Smooth muscle cell (in vitro differentiated cells): ENCODE data around the gene TUBA1C. TPM values are rescaled to one million over a fixed set of nuclear protein-coding genes. Genes with fewer than 3 reads are reported as not detected.
A peak's percentile ranks its signal among the peaks of the same experiment; 100 is the strongest.

Experiments used
- DNase-seq: peaks from one replicate; lab custom pipeline; 2025; ENCODE audit not compliant: unreplicated experiment; lab: John Stamatoyannopoulos, UW
- H2AFZ ChIP-seq: fragments of 200-600 bp; sonication (generic); 2 replicates; pipeline ENCODE4 v1.6.0; 2016; ENCODE audit warnings: antibody characterized with exemption, low read depth, mild to moderate bottlenecking
- H3F3A ChIP-seq: fragments of 200-600 bp; sonication (generic); 2 replicates; pipeline ENCODE4 v1.6.0; 2017; ENCODE audit warnings: antibody characterized with exemption, low read depth
- H3K27ac ChIP-seq: fragments of 200-600 bp; sonication (generic); 2 replicates; pipeline ENCODE4 v1.5.1; 2016; ENCODE audit warnings: low read depth, mild to moderate bottlenecking
- H3K27me3 ChIP-seq: fragments of 200-600 bp; sonication (generic); 2 replicates; pipeline ENCODE4 v1.6.1; 2016; ENCODE audit warnings: low read depth, mild to moderate bottlenecking
- H3K36me3 ChIP-seq: fragments of 200-600 bp; sonication (generic); 2 replicates; pipeline ENCODE4 v1.5.1; 2016; ENCODE audit warnings: low read depth
- H3K4me1 ChIP-seq: fragments of 200-600 bp; sonication (generic); 2 replicates; pipeline ENCODE4 v1.5.1; 2016; ENCODE audit warnings: low read depth
- H3K4me2 ChIP-seq: fragments of 200-600 bp; sonication (generic); 2 replicates; pipeline ENCODE4 v1.6.0; 2016; ENCODE audit warnings: mild to moderate bottlenecking
- H3K4me3 ChIP-seq: fragments of 200-600 bp; sonication (generic); 2 replicates; pipeline ENCODE4 v1.5.1; 2016; ENCODE audit warnings: mild to moderate bottlenecking
- H3K79me2 ChIP-seq: fragments of 200-600 bp; sonication (generic); 2 replicates; pipeline ENCODE4 v1.6.0; 2016; ENCODE audit warnings: low read depth, mild to moderate bottlenecking
- H3K9ac ChIP-seq: fragments of 200-600 bp; sonication (generic); 2 replicates; pipeline ENCODE4 v1.6.0; 2016; ENCODE audit warnings: low read depth
- H3K9me3 ChIP-seq: fragments of 200-600 bp; sonication (generic); replicated peaks from 2 replicates; pipeline ENCODE4 v1.5.1; 2016; ENCODE audit warnings: low read depth
- H4K20me1 ChIP-seq: fragments of 200-600 bp; sonication (generic); 2 replicates; pipeline ENCODE4 v1.6.0; 2016; ENCODE audit warnings: low read depth
- WGBS: methylation state at CpG from one replicate; pipeline ENCODE4 v1.1.7; 2016; ENCODE audit warnings: low lambda C conversion rate; 5-methylcytosine and 5-hydroxymethylcytosine counted together
- polyA plus RNA-seq: library from polyadenylated mRNA; unstranded; fragments of >200 nt; fragmentation: Nextera tagmentation; extraction: Ambion mirVana; gene quantifications from 2 replicates; pipeline ENCODE4 v1.2.1, GENCODE V29; 2016
- total RNA-seq: library from RNA; depleted of rRNA; stranded (reverse); fragments of >200 nt; gene quantifications from 2 replicates; pipeline ENCODE4 v1.2.3, GENCODE V29; 2014
- TF ChIP-seq, protein P1 (sequence below): fragments of 200-600 bp; sonication (generic); IDR thresholded peaks from 2 replicates; pipeline ENCODE4 v1.5.1; 2017; ENCODE audit warnings: borderline replicate concordance, mild to moderate bottlenecking, antibody characterized with exemption; ENCODE audit not compliant: insufficient read depth, poor library complexity, severe bottlenecking

TUBA1C gene
- total and polyA plus RNA-seq, 2 experiments from 2014 or later = 284 to 586 TPM

DNA sequence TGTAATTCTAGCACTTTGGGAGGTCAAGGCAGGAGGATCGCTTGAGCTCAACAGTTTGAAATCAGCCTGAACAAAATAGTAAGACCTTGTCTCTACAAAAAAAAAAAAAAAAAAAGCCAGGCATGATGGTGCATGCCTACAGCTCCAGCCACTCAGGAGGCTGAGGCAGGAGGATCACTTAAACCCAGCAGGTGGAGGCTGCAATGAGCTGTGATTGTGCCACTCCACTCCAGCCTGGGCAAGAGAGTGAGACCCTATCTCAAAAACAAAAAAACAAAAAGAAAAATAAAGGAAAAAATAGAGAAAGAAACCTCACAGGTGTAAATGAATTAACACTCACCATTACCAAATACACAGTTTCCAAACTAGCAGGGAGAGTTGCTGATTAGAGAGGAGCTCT lies 41.8 kb upstream of the TUBA1C start:
- 94% methylated on average over 1 of the region's 1 CpG for WGBS
- Histone ChIP-seq H3K79me2 (no peaks in the 10 kb centered on the region), H2AFZ (no peak overlapping the region), H3K36me3 (no peaks in the 10 kb centered on the region), H3K9ac (no peak overlapping the region), H3K4me1 (peaks cover 14% of the 10 kb centered on the region), H3K9me3 (no peaks in the 10 kb centered on the region), H3K27ac (peak overlapping the region; percentile 50), H4K20me1 (no peaks in the 10 kb centered on the region), H3K27me3 (no peaks in the 10 kb centered on the region), H3F3A (no peaks in the 10 kb centered on the region), H3K4me2 (peak overlapping the region; percentile 50), H3K4me3 (no peak overlapping the region)
- TF ChIP-seq, protein P1, sequence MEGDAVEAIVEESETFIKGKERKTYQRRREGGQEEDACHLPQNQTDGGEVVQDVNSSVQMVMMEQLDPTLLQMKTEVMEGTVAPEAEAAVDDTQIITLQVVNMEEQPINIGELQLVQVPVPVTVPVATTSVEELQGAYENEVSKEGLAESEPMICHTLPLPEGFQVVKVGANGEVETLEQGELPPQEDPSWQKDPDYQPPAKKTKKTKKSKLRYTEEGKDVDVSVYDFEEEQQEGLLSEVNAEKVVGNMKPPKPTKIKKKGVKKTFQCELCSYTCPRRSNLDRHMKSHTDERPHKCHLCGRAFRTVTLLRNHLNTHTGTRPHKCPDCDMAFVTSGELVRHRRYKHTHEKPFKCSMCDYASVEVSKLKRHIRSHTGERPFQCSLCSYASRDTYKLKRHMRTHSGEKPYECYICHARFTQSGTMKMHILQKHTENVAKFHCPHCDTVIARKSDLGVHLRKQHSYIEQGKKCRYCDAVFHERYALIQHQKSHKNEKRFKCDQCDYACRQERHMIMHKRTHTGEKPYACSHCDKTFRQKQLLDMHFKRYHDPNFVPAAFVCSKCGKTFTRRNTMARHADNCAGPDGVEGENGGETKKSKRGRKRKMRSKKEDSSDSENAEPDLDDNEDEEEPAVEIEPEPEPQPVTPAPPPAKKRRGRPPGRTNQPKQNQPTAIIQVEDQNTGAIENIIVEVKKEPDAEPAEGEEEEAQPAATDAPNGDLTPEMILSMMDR = no peak
- DNase-seq = no peak

DNA sequence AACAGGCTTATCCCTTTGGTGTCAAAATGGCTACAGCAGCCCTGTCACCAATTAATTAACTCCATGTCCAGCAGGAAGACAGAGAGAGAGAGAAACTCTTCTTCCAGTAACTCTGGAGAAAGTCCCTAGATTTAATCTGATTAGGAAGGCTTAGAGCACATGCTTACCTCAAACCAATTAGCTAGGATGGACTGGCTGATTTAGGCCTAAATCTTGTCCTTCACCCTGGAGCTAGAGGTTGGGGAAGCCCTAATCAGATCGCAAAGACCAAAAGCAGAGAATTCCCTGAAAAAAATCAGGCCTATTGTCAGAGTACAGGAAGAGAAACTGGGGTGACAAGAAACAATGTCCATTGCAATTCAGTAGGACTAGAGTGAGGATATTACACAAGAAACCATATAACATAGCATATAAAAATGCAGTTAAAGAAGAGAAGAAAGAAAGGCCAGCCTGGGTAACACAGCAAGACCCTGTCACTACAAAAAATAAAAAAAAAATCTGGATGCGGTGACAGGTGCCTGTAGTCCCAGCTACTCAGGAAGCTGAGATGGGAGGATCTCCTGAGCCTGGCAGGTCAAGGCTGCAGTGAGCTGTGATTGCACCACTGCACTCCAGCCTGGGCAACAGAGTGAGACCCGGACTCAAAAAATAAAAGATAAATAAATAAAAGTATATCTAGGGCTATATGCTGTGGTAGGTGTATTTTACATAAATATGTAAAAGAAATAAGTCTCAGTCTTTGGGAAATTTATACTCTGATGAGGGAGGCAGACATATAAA lies 41.1 kb upstream of the TUBA1C start:
- Histone ChIP-seq H3K9ac (no peak overlapping the region), H3K36me3 (no peaks in the 10 kb centered on the region), H3F3A (no peaks in the 10 kb centered on the region), H2AFZ (no peak overlapping the region), H3K4me2 (no peak overlapping the region), H3K9me3 (no peaks in the 10 kb centered on the region), H3K4me1 (peaks cover 14% of the 10 kb centered on the region), H3K27me3 (no peaks in the 10 kb centered on the region), H4K20me1 (no peaks in the 10 kb centered on the region), H3K4me3 (no peak overlapping the region), H3K79me2 (no peaks in the 10 kb centered on the region), H3K27ac (no peak overlapping the region)
- WGBS = 95% methylated on average over 3 of the region's 3 CpGs
- TF ChIP-seq, protein P1 = no peak
- DNase-seq = no peak

DNA sequence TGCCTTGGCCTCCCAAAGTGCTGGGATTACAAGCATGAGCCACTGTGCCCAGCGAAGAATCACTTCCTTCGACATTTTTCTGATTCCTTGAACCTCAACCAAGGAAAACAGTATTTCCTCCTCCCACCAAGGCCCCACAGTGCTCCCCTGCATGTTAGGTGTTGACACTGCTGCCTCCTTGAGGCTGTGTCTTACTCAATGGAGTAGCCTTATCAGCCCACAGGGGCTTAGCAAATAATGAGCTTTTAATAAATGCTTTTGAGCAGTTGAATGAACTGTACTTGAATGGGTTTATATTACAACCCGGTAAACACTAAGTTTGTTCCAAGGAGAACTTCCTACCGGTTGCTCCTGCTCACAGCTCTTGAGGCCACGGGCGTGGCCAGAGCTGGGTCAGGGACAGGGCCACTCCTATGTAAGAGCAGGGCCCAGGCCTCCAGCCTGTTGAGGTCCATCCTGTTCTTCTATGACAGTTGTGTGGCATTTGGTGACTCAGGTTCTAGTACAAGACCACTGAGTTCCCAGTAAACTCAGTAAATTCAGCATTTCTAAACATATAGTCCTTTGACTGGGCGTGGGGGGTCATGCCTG lies 39.2 kb upstream of the TUBA1C start:
- no peaks in the 10 kb centered on the region for H3K9me3 ChIP-seq
- DNase-seq = no peak
- no peak overlapping the region for H3K9ac ChIP-seq
- no peak overlapping the region for H2AFZ ChIP-seq
- no peak overlapping the region for H3K4me3 ChIP-seq
- H3K4me2 ChIP-seq = no peak overlapping the region
- H3F3A ChIP-seq = no peaks in the 10 kb centered on the region
- H4K20me1 ChIP-seq = no peaks in the 10 kb centered on the region
- WGBS = 88% methylated on average over 7 of the region's 7 CpGs
- no peaks in the 10 kb centered on the region for H3K36me3 ChIP-seq
- no peaks in the 10 kb centered on the region for H3K79me2 ChIP-seq
- no peaks in the 10 kb centered on the region for H3K27me3 ChIP-seq
- H3K27ac ChIP-seq = no peak overlapping the region
- TF ChIP-seq, protein P1 = no peak
- peaks cover 14% of the 10 kb centered on the region for H3K4me1 ChIP-seq

DNA sequence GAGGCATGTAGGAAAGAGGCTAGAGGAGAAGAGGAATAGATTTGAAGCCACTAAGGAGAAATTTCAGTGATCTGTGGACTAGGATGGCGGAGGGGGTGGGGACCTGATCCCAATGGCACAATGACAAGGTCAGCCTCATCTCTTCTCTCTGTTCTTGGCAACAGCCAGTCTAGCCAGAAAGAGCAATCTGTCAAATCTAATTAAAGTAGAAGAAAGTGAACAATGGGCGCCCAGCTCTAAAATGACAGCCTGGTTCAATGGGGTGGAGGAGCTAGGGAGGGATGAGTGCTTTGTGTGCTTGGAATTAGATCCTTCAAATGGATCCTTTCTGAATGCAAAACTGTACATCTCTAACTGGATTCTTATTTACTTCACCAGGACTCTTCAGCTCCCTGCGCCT lies 37.2 kb upstream of the TUBA1C start:
- Histone ChIP-seq H3K4me2 (no peak overlapping the region), H3F3A (no peaks in the 10 kb centered on the region), H4K20me1 (no peaks in the 10 kb centered on the region), H2AFZ (no peak overlapping the region), H3K79me2 (no peaks in the 10 kb centered on the region), H3K9ac (no peak overlapping the region), H3K27ac (no peak overlapping the region), H3K27me3 (no peaks in the 10 kb centered on the region), H3K4me1 (peaks cover 16% of the 10 kb centered on the region), H3K9me3 (no peaks in the 10 kb centered on the region), H3K36me3 (no peaks in the 10 kb centered on the region), H3K4me3 (no peak overlapping the region)
- TF ChIP-seq, protein P1 = no peak
- 97% methylated on average over 3 of the region's 3 CpGs for WGBS
- DNase-seq = no peak
